GM12878 (cell line): ENCODE data around the gene UQCRC1. TPM values are rescaled to one million over a fixed set of nuclear protein-coding genes. Genes with fewer than 3 reads are reported as not detected.

Experiments
- EED ChIP-seq: sonication (generic); IDR thresholded peaks from 2 replicates; pipeline ENCODE4 v1.6.1; 2016; ENCODE audit warnings: antibody characterized with exemption, low read depth
- KLF5 ChIP-seq: fragments of 450-650 bp; IDR thresholded peaks from 2 replicates; pipeline ENCODE4 v1.6.1; 2014; ENCODE audit warnings: mild to moderate bottlenecking; ENCODE audit not compliant: partially characterized antibody
- POU2F2 ChIP-seq: IDR thresholded peaks from 3 replicates; pipeline ENCODE4 v1.6.1; 2011; ENCODE audit warnings: low read depth, mild to moderate bottlenecking, low read length, borderline replicate concordance
- TAF1 ChIP-seq: IDR thresholded peaks from 2 replicates; pipeline ENCODE4 v1.6.1; 2011; ENCODE audit warnings: mild to moderate bottlenecking, low read depth, low read length, borderline replicate concordance
- polyA plus RNA-seq, 11 experiments: library from polyadenylated mRNA; depleted of rRNA in 4 of 11; unstranded in 6 of 11; stranded (reverse) in 5 of 11; fragments of >200 nt; fragmentation: Nextera tagmentation in 4 of 11; fragmentation: Illumina TruSeq in 1 of 11; extraction: Ambion mirVana in 4 of 11; extraction: Trizol in 1 of 11; gene quantifications; 1 replicate in 1 of 11; 2 replicates in 10 of 11; pipeline versions ENCODE4 v1.2.1 to v1.2.3, GENCODE V29; 2011 to 2016; ENCODE audit warnings: inconsistent platforms in 2 of 11, missing spikeins in 2 of 11, low read depth in 1 of 11
- total RNA-seq, 4 experiments: library from RNA; depleted of rRNA in 3 of 4; stranded (reverse); fragments of >200 nt in 3 of 4; fragmentation: Illumina TruSeq in 1 of 4; extraction: Trizol in 1 of 4; gene quantifications; 2 replicates each; pipeline versions ENCODE4 v1.2.1 to v1.2.3, GENCODE V29; 2013 to 2021
- TF ChIP-seq, protein P1 (sequence below): fragments of 450-650 bp; formaldehyde crosslinking; IDR thresholded peaks from 2 replicates; pipeline ENCODE4 v1.4.0; 2022; ENCODE audit warnings: mild to moderate bottlenecking, moderate library complexity

Gene UQCRC1
- total and polyA plus RNA-seq, 10 of the 15 experiments (the other 5 are each of a cell fraction or from before 2014, with no cell fraction given) = 116 to 426 (median 228) TPM

DNA sequence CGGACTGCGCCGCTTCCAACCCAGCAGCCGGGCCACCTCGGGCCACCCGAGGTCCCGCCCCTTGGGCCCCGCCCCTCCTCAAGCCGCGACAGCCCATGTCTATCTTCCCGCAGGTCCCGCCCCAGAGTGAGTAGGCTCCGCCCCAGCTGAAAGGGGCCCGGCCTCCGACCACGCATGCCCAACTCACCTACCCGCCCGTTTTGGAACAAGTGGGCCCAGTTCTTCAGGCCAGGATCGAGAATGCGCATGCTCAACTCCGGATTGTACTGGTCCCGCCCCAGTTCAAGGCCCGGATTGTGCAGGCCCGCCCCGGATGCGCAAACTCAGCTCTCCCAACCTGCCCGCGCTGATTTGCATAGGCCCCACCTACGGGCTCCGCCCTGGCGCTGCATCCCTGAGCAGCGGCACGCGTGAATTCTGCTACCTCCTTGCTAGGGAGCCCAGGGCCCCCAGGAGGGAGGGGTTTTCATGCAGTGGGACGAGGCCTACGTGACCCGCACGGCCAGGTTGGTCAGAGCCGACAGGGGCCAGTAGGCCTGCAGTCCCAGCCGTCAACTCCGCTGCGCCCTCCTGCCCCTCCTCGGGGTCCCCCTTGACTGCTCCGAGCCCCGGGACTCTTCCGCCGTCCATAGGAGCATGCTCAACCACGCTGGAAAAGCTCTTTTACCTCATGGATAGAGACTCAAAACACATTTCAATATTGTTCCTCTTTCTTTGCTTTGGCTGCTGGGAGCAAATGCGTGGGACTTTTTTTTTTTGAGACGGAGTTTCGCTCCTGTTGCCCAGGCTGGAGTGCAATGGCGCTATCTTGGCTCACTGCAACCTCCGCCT is 52.4 kb downstream of the UQCRC1 start, which contains the start of gene PFKFB4 (continued):
- TF ChIP-seq, protein P1, sequence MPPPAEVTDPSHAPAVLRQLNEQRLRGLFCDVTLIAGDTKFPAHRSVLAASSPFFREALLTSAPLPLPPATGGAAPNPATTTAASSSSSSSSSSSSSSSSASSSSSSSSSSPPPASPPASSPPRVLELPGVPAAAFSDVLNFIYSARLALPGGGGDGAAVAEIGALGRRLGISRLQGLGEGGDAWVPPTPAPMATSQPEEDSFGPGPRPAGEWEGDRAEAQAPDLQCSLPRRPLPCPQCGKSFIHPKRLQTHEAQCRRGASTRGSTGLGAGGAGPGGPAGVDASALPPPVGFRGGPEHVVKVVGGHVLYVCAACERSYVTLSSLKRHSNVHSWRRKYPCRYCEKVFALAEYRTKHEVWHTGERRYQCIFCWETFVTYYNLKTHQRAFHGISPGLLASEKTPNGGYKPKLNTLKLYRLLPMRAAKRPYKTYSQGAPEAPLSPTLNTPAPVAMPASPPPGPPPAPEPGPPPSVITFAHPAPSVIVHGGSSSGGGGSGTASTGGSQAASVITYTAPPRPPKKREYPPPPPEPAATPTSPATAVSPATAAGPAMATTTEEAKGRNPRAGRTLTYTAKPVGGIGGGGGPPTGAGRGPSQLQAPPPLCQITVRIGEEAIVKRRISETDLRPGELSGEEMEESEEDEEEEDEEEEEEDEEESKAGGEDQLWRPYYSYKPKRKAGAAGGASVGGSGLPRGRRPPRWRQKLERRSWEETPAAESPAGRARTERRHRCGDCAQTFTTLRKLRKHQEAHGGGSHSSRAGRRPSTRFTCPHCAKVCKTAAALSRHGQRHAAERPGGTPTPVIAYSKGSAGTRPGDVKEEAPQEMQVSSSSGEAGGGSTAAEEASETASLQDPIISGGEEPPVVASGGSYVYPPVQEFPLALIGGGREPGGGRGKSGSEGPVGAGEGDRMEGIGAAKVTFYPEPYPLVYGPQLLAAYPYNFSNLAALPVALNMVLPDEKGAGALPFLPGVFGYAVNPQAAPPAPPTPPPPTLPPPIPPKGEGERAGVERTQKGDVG (CRISPR knock-in tag) = no peak
- TF ChIP-seq POU2F2 = peak; percentile 97; the same call in 2 of the 3 replicates
- no peak for TF ChIP-seq TAF1
- peak; percentile 60 for TF ChIP-seq KLF5
- peak; percentile 82 for TF ChIP-seq EED
